Measurements from ENCODE around the gene GALR2.

The GALR2 gene

GRCh38 chr17:76032073-76032779, 42.4 kb upstream of the GALR2 start:
- peak; percentile 27 for TF ChIP-seq CTCF (IDR thresholded peaks at IDR 0.05)
- H3K4me1 ChIP-seq, result peaks cover 15% of the 10 kb centered on the region
- H3K9ac ChIP-seq, result no peak overlapping the region
- no peak overlapping the region for H3K4me3 ChIP-seq (ENCODE audit: low read depth, low read length)
- peak overlapping the region; percentile 87 for H2AFZ ChIP-seq
- no peaks in the 10 kb centered on the region for H3K27me3 ChIP-seq (ENCODE audit: control insufficient read depth, insufficient read depth, low read length)
- H3K27ac ChIP-seq, result peak overlapping the region; percentile 39
- H3K79me2 ChIP-seq, result no peaks in the 10 kb centered on the region
- no peaks in the 10 kb centered on the region for H3K9me3 ChIP-seq (ENCODE audit: control insufficient read depth, low read length)
- no peaks in the 10 kb centered on the region for H3K36me3 ChIP-seq (ENCODE audit: control insufficient read depth, insufficient read depth, low read length)
- no peak overlapping the region for H3K4me2 ChIP-seq (ENCODE audit: low read length)

- Histone ChIP-seq H3K27ac (no peak overlapping the region), H3K36me3 (ENCODE audit: control insufficient read depth, insufficient read depth, low read length) (no peaks in the 10 kb centered on the region), H2AFZ (peak overlapping the region; percentile 87), H3K4me2 (ENCODE audit: low read length) (no peak overlapping the region), H3K9me3 (ENCODE audit: control insufficient read depth, low read length) (no peaks in the 10 kb centered on the region), H3K27me3 (ENCODE audit: control insufficient read depth, insufficient read depth, low read length) (no peaks in the 10 kb centered on the region), H3K79me2 (no peaks in the 10 kb centered on the region), H3K4me1 (peaks cover 11% of the 10 kb centered on the region), H3K9ac (no peak overlapping the region), H3K4me3 (ENCODE audit: low read depth, low read length) (no peak overlapping the region)
- TF ChIP-seq CTCF (IDR thresholded peaks at IDR 0.05), result no peak
Measured at GRCh38 chr17:76032780-76033108, 41.8 kb upstream of the GALR2 start.

- Histone ChIP-seq H3K4me1 (peaks cover 8% of the 10 kb centered on the region), H3K27ac (no peak overlapping the region), H2AFZ (no peak overlapping the region), H3K4me2 (ENCODE audit: low read length) (no peak overlapping the region), H3K9ac (no peak overlapping the region), H3K79me2 (no peaks in the 10 kb centered on the region), H3K27me3 (ENCODE audit: control insufficient read depth, insufficient read depth, low read length) (no peaks in the 10 kb centered on the region), H3K9me3 (ENCODE audit: control insufficient read depth, low read length) (no peaks in the 10 kb centered on the region), H3K4me3 (ENCODE audit: low read depth, low read length) (no peak overlapping the region), H3K36me3 (ENCODE audit: control insufficient read depth, insufficient read depth, low read length) (no peaks in the 10 kb centered on the region)
- TF ChIP-seq CTCF (IDR thresholded peaks at IDR 0.05), result no peak
Measured at GRCh38 chr17:76033139-76033538, 41.4 kb upstream of the GALR2 start.

GRCh38 chr17:76034428-76035350, 39.9 kb upstream of the GALR2 start:
- H3K27me3 ChIP-seq (ENCODE audit: control insufficient read depth, insufficient read depth, low read length), result no peaks in the 10 kb centered on the region
- no peaks in the 10 kb centered on the region for H3K9me3 ChIP-seq (ENCODE audit: control insufficient read depth, low read length)
- no peak overlapping the region for H2AFZ ChIP-seq
- peaks cover 7% of the 10 kb centered on the region for H3K4me1 ChIP-seq
- no peak overlapping the region for H3K4me2 ChIP-seq (ENCODE audit: low read length)
- no peaks in the 10 kb centered on the region for H3K79me2 ChIP-seq
- no peak overlapping the region for H3K9ac ChIP-seq
- TF ChIP-seq CTCF (IDR thresholded peaks at IDR 0.05), result no peak
- no peak overlapping the region for H3K27ac ChIP-seq
- H3K4me3 ChIP-seq (ENCODE audit: low read depth, low read length), result no peak overlapping the region
- H3K36me3 ChIP-seq (ENCODE audit: control insufficient read depth, insufficient read depth, low read length), result no peaks in the 10 kb centered on the region

All from parathyroid adenoma (tissue), 2 donors.